NCI-H1417 treated with DMSO at 0.1 percent for 48 hours (cell line): Measurements from ENCODE around the gene NTNG1.
"Not testable (repeated sequence)": the region's sequence is repeated elsewhere in the genome, so short reads cannot be mapped to it uniquely, and the experiment has no call there.

ENCODE experiments used
- DNase-seq: peaks from one replicate; lab custom pipeline; 2025; lab: John Stamatoyannopoulos, UW

Gene NTNG1

DNA sequence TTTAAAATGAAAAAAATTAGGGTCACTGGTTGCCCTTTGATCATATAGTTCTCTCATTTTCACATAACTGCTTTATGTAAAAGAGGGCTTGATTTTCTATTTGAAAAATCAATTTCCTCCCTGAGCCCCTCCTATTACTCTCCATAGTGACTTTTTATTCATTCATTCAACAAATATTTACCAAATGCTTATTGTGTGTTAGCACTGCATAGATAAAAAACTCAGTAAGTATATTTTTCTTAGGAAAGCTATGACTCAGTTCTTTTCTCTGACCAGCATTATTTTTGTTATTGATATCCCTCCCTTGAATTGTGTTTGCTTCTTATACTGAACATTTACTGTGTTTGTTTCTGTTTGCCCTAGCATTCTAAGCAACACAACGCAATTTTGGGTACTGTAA is 59.8 kb downstream of the NTNG1 start:
- DNase-seq = no peak

DNA sequence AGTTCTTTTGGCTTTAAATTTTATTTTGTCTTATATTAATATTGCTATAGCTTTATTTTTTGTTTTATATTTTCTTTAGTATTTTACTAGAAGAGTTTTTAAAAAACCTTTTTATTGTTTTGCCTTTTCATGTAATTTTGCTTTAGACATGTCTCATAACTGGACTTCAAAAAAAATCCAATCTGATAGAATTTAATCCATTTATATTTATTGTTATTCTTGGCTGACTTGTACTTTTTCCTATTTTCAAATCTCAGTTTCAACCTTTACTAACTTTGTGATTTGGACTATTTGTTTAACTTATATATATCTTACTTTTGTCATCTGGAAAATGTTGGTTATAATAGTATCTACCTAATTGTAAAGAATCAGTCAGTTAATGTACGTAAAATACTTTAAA is 61.2 kb downstream of the NTNG1 start:
- DNase-seq = no peak

DNA sequence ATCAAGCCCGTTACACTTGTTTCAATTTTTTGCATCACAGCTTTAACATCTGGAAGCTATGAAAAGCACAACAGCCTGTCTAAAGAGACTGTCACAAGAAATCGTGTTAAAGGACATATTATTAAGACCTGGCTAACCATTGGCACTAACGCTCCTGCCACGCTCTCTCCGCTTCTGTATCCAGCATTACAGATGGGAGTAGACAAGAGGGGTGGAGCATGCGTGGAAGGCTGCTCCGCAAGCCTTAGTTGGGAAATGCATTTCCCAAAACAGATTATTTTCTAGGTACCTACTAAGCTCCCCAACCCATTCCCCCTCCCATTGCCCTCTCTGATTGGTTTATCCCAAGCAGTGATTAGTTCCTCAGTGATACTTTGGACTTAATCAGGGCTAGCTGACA is 72.4 kb downstream of the NTNG1 start:
- no peak for DNase-seq

DNA sequence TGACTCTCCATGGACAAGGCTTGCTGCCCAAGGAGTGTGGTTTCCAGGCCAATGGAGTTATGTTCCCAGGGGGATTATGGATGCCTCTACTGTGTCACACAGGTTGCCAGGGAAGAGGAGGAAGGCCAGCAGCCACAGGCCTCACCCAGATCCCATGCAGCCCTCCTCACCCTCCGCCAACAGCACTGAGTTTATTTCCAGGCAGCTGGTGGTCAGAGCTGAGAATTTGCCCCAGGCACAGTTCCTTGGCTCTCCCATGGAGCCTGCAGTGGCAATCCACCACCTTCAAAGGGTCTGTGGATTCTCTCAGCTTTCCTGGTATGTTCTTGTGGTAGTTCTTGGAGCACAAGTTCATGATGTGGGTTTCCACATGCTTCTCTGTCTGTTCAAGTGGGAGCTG is 79.2 kb downstream of the NTNG1 start:
- no peak for DNase-seq

DNA sequence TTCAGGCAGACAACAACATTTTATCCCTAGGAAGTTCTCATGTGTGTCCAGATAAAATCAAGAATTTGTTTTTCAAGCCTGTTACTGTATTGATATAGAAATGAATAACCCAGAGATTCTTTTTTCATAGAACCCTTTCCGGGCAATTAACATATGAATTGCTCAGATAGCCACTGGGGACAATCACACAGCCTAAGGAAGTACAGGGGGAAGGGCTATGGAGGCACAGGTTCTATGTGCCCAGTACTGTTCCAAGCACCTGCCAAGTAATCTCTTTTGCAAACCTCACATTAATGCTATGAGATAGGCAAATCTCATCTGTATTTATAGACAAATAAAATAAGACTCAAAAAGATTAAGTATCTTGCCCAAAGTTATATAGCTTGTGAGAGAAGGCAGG is 84.9 kb downstream of the NTNG1 start:
- DNase-seq = no peak

DNA sequence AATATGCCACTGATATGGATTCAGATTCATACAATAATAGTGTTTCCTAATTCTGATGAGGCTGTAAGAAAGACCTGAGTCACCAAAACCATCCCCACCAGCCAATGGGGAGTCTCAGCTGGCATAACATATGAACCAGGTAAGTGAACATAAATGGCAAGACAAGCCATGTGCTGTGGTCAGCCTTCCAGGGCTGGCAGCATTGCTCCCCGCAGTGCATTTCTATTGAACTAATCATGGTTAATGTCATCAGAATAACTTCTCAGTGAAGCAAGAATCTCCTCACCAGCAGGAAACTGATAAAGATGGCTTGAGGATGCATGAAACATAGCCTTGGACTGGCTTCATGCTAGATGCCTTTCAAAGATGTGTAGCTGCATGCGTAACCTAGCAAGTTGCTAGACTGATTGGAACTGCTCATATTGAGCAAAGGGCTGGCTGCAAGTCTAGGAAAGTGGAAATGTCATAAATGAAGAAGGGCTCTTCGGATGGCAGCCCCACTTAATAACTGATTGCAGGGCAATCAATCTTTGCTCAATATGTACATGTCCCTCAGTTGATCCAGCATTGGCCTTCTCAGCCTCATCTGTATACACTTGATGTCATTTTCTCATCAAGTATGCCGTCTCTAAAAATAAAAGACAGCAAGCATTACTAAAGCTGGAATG is 88.0 kb downstream of the NTNG1 start:
- DNase-seq = no peak

DNA sequence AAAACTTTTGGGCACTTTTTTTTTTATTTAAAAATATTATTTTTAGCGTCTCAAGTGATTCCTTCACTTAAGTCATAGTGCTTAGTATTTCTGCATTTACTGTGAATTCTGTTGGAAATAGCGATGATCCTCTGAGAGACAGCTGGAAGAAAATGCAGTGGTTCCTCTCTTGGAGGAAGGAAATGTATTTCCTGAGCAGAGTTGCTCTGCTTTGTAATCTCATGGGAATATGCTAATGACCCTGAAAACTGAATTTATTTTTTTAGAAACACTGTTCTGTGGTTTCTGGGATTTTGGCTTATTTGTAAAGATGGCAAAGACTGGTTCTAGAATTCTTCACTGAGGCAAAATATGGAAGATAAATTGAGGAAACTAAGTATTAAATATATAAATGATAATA is 88.9 kb downstream of the NTNG1 start:
- no peak for DNase-seq

DNA sequence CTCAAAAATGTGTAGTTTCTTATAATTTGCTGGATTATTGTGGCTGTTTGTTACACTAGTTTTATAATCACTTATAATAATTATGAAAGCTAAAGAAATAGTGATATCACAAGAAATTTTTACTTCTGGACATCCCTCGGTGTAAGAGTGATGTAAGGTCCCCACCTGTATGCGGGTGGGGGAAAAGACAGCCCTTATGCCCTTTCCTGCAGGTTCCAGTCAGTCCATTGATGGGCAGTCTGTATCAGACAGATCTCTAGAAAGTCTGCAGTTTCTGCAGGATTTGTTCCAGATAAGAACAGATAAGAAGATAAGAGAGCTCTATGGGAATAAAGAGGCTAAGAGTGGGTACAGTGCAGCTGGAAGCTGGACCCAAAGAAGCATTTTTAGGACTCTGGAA is 89.3 kb downstream of the NTNG1 start:
- no peak for DNase-seq

DNA sequence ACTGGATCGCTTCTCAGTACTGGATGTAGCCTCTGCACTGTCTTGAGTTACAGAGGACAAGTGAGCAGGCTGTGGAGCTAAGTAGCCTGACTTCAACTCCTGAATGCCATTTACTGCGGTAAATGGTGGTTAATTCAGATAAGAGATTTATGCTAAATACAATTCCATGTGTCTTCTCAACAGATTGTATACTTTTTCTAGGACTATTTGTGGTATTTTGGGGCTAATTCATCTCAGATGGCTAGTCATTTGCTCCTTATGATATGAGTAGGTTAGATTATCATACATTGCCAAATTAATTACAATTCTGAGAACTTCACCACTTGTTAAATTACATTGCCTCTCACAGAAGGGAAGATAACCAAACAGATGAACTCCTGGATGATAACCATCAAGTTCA is 90.5 kb downstream of the NTNG1 start:
- DNase-seq = no peak

DNA sequence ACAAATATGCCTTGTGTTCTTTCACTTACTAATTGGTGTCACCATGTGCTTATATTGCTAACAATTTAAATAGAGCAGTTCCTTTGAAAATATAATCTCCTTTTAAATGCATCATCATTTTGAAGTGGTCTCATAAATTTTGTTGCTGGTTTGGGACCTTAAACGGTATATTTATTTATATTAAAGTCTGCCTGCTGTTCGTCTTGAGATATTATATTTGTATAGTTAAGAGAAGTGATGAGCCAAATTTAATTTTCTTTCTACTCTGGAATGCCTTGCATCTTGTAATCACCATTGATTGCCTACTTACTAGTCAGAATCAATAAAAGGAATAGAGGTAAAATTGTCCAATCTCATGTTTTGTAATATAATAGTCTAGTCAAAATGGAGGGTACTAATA is 91.6 kb downstream of the NTNG1 start:
- DNase-seq = no peak

DNA sequence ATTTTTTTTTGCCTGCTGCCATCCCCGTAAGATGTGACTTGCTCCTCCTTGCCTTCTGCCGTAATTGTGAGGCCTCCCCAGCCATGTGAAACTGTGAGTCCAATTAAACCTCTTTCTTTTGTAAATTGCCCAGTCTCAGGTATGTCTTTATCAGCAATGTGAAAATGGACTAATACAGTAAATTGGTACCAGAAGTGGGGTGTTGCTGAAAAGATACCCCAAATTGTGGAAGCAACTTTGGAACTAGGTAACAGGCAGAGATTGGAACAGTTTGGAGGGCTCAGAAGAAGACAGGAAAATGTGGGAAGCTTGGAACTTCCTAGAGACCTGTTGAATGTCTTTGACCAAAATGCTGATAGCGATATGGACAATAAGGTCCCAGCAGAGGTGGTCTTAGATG is 95.9 kb downstream of the NTNG1 start:
- DNase-seq = not testable (repeated sequence)

DNA sequence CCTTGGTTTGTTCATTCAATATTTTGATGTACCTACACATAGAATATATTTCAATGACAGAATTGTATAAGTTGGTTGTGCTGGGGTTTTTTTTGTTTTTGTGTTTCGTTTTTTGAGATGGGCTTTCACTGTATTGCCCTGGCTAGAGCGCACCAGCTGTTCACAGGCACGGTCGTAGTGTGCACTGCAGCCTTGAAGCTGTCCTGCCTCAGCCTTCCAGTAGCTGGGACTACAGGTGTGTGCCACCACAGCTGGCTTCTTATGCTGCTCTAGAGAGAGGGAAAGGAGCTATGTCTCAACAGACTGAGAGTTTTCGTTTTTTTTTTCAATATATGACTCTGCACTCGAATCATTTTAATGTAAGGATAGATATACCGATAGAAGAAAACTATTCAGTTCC is 102.6 kb downstream of the NTNG1 start:
- DNase-seq = no peak

DNA sequence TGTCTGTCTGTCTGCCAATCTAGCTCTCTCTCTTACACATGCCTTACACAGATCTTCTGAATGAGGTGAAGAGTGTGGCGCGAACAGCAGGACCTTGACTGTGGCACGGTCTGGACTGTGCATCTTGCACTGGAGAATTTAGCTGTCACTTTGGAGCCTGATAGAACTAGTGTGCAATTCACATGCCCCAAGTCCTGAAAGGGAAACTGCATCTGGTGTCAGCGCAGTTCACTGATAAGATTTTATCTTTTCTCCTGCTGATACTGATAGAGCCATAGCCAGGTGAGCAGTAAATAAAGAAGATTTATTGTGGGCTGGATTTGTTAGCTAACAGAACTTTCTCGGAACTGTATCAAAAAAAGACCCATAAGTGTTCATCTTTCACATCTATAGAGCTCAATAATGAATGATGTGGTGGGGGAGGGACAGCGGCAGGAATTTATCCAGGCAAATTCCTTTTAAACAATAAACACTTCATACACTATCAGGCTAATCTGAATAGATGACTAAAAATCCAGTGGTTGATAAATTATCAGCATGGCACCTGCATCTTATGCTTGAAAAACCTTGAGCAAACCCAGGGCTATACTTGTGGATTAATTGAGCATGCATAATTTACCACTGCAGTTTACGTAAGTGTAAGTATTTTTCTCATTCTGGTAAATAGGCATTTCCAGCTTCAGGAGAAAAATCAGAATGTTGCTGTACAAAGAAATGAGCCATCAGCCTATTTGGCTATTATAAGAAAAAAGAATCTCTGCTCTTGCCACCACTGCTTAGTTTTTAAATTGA is 104.1 kb downstream of the NTNG1 start:
- peak; percentile 18 for DNase-seq

DNA sequence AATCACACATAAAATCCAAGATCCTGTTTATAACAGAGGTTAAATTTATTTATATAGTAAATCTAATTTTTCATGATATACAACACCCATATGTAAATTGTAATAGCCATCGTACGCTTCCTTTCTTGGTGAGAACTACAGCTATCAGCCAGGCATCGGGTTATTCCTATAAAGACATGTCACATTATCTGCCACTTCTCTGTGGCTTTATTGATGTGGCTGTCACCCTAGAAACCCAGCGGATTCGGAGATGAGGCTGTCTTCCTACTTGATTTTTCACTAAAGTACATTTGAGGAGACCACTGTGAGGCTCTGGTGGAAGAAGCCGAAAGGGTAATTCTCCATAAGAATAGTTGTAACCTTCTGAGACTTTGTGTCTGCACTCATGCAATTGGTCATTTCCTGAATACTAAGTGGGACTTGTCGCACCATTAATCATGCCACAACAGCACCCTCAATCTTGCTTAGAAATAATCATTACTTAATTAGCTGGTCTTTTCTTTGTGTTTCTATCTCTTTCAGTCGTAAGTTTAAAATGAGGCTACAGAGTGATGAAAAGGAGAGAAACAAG is 106.0 kb downstream of the NTNG1 start:
- peak; percentile 18 for DNase-seq

DNA sequence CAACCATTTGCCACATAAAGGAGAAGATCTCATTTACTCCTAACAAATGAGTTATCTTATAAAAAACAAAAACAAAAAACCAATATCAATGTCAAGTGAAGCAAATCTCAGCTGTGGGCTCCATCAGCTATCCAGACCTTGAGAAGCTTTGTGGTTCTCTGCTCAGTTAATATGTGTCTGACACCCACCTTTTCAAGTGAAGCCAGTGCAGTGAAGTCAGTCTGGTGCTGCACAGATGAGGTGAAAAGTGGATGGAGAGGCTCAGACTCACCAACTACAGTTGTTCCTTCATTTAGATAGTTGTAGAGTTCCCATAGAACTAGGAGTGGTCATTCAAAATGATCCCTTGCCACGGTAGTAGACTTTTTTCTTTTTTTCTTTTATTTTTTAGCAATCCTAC is 106.8 kb downstream of the NTNG1 start:
- no peak for DNase-seq

DNA sequence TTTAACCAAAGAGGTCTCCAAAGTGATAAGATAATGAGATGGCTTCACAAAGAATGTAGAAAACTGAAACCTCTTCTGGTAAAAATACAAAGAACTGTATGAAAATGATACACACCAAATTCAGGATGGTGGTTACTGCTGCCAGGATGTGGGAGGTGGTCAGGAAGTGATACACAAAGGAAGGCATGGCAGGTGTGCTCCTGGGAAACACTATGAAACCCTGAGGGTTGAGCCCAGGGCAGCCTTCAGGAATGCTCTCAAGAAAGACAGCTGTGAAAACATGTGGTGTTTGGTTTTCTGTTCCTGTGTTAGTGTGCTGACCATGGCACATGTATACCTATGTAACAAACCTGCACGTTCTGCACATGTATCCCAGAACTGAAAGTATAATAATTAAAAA is 109.3 kb downstream of the NTNG1 start:
- DNase-seq = no peak

DNA sequence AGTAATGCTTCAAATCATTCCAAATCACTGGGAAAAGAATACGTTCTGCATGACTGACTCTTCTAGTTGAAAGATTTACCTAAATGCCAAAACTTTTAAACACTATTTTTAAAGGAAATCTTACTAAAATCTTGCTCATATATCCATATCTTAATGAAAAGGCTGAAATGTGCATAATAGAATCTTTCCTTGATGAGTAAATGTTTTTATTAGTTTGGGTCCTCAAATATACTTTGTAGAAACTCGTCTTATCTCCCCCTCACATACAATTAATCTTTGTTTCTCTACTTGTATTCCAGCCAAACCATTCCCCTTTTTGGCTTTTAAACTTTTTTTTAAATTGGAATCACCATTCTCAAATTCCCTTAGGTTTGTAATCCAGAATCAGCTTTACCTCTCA is 110.2 kb downstream of the NTNG1 start:
- DNase-seq = no peak

DNA sequence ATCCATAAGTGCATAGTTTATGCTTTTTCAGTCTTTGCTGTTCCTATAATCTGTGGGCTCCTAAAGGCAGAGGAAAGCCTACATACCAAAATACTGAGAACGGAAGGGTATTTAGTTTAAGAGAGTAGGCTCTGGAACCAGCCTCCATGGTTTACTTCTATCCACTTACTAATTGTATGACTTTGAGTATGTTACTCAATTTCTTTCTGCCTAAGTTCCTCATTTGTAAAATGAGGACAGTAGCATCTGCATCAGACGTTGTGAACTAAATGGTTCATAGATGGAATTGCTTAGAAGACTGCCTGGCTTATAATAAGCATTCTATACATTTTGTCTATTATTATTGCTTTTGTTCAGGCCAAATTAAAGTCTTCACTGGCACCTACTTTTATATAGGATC is 111.0 kb downstream of the NTNG1 start:
- no peak for DNase-seq

DNA sequence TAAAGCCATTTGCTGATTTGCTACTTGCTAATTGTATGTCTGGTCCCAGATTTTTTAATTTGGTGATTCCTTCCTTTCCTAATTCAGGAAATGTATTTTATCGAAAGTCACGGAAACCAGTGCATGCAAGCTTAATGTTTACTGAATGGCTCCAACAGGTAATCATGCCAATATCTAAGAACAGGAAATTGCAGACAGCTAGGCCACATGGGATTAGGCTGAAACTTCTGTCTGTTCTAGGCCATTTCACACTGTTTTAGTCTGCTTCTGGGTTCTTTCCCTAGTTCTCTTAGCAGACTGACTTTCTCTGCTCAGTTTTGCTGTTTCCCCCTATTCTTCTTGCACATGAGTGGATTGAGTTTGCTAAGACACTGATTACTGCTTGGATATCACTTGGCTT is 111.4 kb downstream of the NTNG1 start:
- no peak for DNase-seq

DNA sequence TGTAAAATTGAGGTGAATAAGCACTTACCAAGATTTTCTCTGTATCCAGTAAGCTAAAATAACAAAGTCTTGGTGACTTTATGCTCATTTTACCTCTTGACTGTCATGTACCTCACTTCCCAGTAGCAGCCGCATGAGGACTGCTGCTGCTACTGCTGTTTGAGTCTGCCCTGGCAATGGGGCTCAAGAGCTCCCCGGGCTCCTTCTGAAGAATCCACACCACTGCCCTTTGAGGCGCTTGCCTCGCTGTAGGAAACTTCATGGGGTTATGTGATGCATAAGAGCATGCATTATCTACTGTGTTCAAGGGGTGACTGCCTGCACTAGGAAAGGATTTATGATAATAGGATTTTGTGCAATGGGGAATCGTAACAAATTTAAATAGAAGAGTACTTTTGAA is 113.5 kb downstream of the NTNG1 start:
- DNase-seq = peak; percentile 46

DNA sequence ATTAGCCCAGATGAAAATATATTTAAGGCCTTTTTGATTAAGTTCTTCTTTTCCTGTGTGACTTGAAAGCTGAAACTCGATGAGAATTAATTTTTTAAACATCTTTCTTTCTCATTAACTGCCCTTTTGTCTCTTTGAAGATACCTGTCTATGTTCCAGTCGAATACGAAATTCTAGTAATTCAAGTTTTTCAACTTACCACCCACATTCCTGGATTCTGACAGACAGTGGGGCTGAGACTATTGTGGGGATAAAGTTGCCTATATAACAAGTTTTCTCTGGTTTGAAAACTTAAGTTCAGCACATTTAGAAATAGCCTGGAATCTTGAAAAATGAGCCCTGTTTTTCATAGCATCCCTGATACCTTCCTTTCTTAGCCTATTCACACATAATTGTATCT is 114.6 kb downstream of the NTNG1 start:
- no peak for DNase-seq

DNA sequence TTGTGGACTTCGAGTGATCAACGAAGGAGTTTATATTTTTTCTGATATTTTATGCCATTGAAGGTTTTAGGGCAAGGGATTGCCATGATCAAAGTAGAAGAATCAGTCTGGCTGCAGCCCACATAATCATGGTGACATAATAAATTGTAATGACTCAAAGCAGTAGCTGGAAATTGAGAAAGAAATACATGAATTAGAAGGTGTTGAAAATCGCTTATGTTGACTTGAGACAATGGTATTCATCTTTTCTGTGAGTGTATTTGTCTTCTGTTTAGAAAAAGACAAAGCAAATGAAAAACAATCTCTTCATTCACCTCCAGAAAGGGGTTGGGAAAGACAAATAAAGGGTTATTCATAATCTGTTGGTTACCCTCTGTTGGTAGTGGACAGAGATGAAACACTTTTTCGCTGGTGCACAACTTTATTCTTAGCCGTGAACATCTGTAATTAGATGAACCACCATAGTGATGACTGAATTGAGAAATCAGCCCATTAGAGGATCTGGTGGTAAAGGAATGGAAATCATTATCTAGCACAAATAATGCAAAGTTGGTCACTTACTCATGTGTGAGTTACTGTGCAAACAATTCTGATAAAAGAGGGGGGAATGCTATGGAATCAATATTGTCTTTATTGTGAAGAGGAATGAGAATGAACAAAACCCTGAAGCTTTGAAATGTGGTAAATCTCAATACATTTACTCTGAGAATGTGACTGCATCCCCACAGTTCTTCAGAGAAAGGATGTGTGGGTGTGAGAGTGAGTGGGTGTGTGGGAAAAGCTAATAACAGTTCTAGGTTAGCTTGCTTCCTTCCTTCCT is 121.8 kb downstream of the NTNG1 start:
- no peak for DNase-seq
